CD4-positive, alpha-beta T cell treated with Interleukin-15 for 4 hours (primary cell): ENCODE results near the gene RNASE8.
A peak's percentile ranks its signal among the peaks of the same experiment; 100 is the strongest.

Experiments used
- DNase-seq: peaks from one replicate; pipeline ENCODE4 v3.0.0-alpha.2; 2020; ENCODE audit warnings: low spot score

RNASE8 gene

DNA sequence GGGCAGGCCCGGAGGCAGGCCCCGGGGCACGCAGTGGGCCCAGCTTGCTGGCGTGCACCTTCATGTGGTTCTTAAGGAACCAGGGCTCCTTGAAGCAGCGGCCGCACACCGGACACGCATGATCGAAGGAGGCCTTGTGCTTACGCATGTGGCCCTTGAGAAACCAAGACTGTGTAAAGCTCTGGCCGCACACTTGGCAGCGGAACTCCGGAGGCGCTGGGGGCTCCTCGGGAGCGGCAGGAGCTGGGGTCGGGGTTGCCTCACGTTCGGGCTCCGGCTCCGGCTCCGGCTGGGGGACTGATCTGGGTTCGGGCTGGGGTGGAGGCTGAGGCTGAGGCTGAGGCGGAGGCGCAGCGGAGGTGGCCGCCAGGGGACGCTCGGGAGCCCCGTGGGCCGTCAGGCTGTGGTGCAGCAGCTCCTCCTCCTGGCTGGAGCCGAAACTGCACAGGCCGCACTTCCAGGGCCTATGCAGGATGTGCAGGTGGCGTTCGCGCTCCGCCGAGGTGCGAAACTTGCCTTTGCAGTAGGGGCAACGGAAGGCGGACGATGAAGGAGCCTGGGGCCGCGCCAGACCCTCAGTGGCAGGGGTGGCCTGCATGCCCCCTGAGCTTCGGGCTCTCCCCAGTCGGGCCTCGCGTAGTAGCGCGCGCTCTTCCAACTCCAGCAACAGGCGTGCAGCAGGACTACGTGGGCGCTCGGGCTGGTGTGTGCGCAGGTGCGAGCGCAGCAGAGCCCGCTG, 34.8 kb downstream of the RNASE8 start:
- DNase-seq = peak; percentile 89

DNA sequence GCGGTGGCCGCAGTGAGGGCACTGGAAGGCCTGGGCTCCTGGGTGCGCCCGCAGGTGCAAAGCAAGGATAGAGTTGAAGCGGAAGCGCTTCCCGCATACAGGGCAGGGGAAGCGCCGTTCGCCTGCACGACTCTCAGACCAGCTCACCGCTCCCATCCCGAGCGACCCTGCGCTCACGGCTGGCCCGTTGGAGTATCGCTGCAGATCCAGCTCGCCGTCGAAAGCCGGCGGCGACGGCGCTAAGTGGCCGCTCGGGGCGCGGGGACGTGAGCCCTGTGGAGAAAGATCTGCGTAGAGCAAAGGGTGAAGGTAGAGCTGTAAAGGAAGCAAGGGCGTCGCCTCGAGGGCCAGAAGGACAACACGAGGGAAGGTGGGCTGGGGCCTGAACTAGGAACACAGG, 35.4 kb downstream of the RNASE8 start:
- DNase-seq = no peak

- no peak for DNase-seq
Measured at GRCh38 chr14:21093769-21094681, 36.4 kb downstream of the RNASE8 start.

- no peak for DNase-seq
Measured at GRCh38 chr14:21095430-21096205, 38.0 kb downstream of the RNASE8 start.

- DNase-seq = no peak
Measured at GRCh38 chr14:21096438-21096837, 38.8 kb downstream of the RNASE8 start.

DNA sequence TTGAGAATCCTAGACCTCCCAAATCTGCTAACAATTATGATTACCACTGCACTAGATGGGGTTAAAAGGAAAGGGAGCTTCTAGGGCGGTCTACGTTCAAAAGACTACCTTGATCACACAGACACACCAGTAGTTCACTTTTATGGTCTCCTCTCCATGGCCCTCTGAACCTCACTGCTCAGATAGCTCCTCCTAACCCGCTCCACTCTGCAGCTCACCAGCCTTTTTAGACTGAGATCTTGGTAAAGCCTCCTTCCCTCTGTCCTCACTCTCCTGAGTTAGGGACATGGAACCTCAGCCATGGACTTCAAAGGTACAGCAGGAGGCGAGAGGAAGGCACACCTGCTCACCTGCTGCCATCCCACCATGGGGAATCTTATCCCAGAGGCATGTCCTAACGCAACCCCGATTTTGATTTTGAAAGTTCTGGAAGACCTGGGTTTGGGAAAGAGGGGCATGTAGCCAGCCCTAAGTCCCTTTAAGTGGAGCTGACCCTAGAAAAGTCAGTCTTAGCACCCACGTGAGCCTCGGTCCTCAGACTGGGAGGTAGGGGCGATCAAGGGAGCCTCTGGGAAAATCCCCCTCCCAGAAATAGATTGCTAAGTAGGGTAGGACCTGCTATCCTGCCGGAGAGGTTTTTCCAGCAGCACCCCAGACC, 39.5 kb downstream of the RNASE8 start:
- no peak for DNase-seq

GRCh38 chr14:21097636-21098075, 40.0 kb downstream of the RNASE8 start:
- no peak for DNase-seq

GRCh38 chr14:21098076-21098891, 40.7 kb downstream of the RNASE8 start, which contains the start of gene ZNF219:
Gene ZNF219, minus strand, starts transcription at chr14:21098655. Its CDS starts 5,064 bp downstream, at chr14:21093591.
- no peak for DNase-seq

DNA sequence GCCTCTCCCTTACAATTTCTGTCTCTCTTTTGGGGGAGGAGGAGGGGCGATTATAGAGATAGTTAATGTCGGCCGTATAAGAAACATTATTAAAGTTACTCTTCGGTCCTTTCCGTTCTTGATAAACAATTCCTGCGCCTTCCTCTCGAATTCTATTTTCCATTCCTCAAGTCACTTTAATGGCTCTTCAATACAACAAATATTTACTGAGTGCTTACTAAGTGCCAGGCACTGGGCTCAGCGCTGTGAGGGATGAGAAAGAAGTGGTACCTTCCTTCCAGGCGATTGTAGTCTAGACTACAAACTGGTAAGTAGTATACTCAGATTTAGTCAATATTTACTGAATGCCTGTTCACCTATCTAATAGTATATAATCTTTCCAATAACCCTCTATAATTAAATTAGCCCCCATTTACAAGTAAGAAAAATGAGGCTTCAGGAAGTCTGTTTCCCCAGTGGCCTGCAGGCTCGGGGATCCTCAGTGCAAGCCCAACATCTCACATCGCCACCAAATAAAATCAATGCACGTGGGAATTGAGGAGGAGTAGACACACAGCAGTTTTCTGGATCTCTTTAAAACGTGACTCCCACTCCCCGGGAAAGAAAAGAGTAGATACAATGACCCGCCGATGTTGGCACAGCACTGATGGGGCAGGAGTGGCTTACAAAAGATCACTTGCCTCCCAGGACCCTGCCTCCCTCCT, 41.4 kb downstream of the RNASE8 start:
- DNase-seq = no peak

DNA sequence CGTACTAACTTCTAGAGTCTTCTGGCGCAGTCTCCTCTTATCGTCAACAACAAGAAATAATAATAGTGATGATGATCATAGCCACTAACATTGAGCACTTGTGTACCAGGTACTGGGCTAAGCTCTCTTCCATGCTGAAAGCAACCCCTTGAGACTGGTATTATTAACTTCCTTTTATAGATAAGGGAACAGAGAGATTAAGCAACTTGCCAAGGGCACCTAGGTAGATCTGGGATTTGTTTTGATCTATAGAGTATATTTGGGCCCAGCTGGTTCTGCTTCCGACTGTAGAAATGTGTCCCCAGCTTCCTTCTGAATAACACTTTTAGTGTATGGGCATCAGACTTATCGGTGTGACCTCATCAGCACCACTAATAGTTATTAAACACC, 42.0 kb downstream of the RNASE8 start:
- DNase-seq = no peak

- DNase-seq = no peak
Measured at GRCh38 chr14:21100931-21101330, 43.3 kb downstream of the RNASE8 start, which contains the start of gene TMEM253. Gene TMEM253, plus strand, starts transcription at chr14:21101066. Its CDS starts 278 bp downstream, at chr14:21101344.

DNA sequence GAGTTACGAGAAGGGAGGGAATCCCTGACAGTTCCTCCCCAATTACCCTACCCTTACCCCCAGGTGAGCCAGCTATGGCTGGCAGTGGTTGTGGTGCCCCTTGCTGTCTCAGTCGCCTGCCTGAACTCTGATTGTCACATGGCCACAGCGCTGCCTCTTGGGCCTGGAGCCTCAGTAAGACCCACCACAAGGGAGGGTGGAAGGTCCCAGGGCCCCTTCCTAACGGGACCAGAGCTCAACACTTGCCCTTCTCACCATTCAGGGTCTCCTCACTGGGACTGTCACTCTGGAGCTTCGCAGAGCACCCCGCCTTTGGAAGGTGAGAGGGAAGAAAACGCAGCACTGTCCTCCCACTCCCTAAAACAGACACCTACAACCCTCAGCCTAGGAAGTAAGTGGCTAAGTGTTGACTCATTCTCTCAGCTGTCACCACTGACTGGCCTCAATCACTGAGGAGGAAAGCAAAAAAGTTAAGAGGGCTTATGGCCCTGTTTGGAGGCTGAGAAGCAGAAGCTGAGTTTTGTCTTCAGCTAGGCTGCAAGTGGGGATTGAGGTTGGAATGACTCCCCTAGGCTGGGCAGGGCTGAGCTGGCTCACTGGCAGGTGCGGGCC, 44.3 kb downstream of the RNASE8 start:
- no peak for DNase-seq

DNA sequence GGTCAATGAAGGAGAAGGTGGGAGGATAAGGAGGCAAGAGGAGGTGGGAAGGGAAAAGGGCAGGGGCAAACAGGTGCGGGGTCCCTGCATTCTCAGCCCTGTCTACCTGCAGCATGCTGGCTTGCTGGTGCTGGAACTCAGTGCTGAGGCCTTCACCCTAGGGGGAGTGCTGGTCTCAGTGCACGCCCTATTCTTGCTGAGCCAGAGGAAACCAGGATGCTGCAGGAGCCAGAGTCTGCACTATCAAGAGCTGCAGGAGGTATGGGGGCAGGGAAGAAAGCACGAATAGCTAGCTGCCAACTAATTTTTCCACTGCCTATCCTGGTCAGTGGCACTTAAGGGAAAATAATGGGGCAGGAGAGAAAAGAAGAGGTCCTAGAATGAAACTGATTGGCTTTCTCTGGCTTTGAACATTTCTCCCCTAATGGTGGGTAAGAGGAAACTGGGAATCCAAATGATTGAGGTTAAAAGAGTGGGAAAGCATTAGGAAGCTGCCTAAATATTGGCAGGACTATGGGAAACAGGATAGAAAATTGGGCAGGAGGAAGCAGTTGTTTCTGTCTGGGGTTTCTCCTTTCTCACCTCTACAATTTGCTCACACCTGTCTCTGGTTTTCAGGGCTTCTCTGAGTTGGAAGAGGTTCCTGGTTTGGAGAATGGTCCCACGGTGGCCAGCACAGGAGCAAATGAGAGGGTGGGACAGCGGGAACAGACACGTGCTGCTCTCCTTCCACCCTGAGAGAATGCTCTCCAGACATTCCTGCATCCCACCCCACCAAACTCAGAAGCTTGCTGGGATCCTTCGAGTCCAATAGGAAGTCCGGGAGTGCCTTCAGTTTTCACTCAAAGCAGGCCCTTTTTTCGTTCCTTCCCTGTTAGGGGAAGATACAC, 45.1 kb downstream of the RNASE8 start:
- DNase-seq = no peak

GRCh38 chr14:21103411-21103709, 45.7 kb downstream of the RNASE8 start:
- DNase-seq = no peak

GRCh38 chr14:21103710-21104447, 46.3 kb downstream of the RNASE8 start:
- peak; percentile 94 for DNase-seq

- DNase-seq = peak; percentile 66
Measured at GRCh38 chr14:21104448-21105060, 46.9 kb downstream of the RNASE8 start.

- DNase-seq = no peak
Measured at GRCh38 chr14:21105095-21105494, 47.5 kb downstream of the RNASE8 start.

- DNase-seq = no peak
Measured at GRCh38 chr14:21106176-21106497, 48.5 kb downstream of the RNASE8 start.
